Testis (tissue), 3 donors: ENCODE results near the gene CMPK2. TPM values are rescaled to one million over a fixed set of nuclear protein-coding genes. Genes with fewer than 3 reads are reported as not detected.
"Not testable (repeated sequence)": the region's sequence is repeated elsewhere in the genome, so short reads cannot be mapped to it uniquely, and the experiment has no call there.

Experiments
- DNase-seq: peaks from one replicate; pipeline ENCODE4 v3.0.0-alpha.2; 2019
- H3K27ac ChIP-seq, 2 donors: fragments of 200-600 bp; sonication (generic); one replicate each; pipeline ENCODE4 v1.5.1; 2019
- H3K27me3 ChIP-seq: fragments of 200-600 bp; sonication (generic); one replicate; pipeline ENCODE4 v1.5.1; 2019
- H3K36me3 ChIP-seq: fragments of 200-600 bp; sonication (generic); one replicate; pipeline ENCODE4 v1.5.1; 2017; ENCODE audit warnings: low read depth; ENCODE audit errors: missing control alignments
- H3K4me1 ChIP-seq: fragments of 200-600 bp; sonication (generic); one replicate; pipeline ENCODE4 v1.5.1; 2019
- H3K4me3 ChIP-seq, 2 donors: fragments of 200-600 bp; sonication (generic); one replicate each; pipeline ENCODE4 v1.5.1; 2017 to 2019
- H3K9me3 ChIP-seq: fragments of 200-600 bp; sonication (generic); one replicate; pipeline ENCODE4 v1.5.1; 2017
- POLR2A ChIP-seq: fragments of 450-650 bp; IDR thresholded peaks from one replicate; pipeline ENCODE4 v1.6.1; 2017; ENCODE audit warnings: antibody characterized with exemption, mild to moderate bottlenecking, moderate library complexity
- WGBS, 2 donors: methylation state at CpG; one replicate each; pipeline ENCODE4 v1.1.5; 2018; 5-methylcytosine and 5-hydroxymethylcytosine counted together
- intact Hi-C: fragments of 100-400 bp; cut with DNase I; formaldehyde crosslinking; loops from one replicate; pipeline ENCODE4 v1.15.1; 2023; ENCODE audit warnings: low total_unique reads
- polyA plus RNA-seq: library from polyadenylated mRNA; stranded (reverse); fragments of 350-450 nt; fragmentation: Illumina TruSeq; extraction: RNeasy Lipid Tissue Mini Kit (QIAGEN cat#74804); gene quantifications from one replicate; pipeline ENCODE4 v1.2.3, GENCODE V29; 2014; ENCODE audit warnings: low read depth, low replicate concordance; ENCODE audit not compliant: insufficient read depth
- total RNA-seq, 2 donors: library from RNA; depleted of rRNA; stranded (reverse); fragments of >200 nt; gene quantifications; one replicate each; pipeline ENCODE4 v1.2.3, GENCODE V29; 2016
- TF ChIP-seq, protein P1 (sequence below), 3 experiments: fragments of 450-650 bp in 2 of 3; fragments of 200-600 bp in 1 of 3; sonication (generic) in 1 of 3; IDR thresholded peaks; one replicate each; pipeline ENCODE4 v1.5.1; 2016 to 2019; ENCODE audit warnings: antibody characterized with exemption in 3 of 3, mild to moderate bottlenecking in 2 of 3, moderate library complexity in 1 of 3

CMPK2 gene
- total and polyA plus RNA-seq, 3 donors from 2014 or later, result 11.1 to 16.1 (median 15.4) TPM

DNA sequence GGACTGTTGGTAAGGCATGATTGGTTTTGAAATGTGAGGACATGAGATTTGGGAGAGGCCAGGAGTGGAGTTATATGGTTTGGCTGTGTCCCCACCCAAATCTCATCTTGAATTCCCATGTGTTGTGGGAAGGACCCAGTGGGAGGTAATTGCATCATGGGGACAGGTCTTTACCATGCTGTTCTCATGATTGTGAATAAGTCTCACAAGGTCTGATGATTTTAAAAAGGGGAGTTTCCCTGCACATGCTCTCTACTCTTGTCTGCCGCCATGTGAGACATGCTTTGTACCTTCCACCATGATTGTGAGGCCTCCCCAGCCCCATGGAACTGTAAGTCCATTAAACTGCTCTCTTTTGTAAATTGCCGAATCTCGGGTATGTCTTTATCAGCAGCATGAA, 5.4 kb downstream of the CMPK2 start:
- Histone ChIP-seq H3K36me3 (no peaks in the 10 kb centered on the region), H3K27ac (no peak overlapping the region), H3K27me3 (no peaks in the 10 kb centered on the region), H3K4me1 (no peaks in the 10 kb centered on the region), H3K9me3 (no peaks in the 10 kb centered on the region), H3K4me3 (no peak overlapping the region)
- WGBS, 2 donors, result 97 to 99% methylated on average over 3 of the region's 3 CpGs
- intact Hi-C loops, result no loop called here
- TF ChIP-seq, protein P1, sequence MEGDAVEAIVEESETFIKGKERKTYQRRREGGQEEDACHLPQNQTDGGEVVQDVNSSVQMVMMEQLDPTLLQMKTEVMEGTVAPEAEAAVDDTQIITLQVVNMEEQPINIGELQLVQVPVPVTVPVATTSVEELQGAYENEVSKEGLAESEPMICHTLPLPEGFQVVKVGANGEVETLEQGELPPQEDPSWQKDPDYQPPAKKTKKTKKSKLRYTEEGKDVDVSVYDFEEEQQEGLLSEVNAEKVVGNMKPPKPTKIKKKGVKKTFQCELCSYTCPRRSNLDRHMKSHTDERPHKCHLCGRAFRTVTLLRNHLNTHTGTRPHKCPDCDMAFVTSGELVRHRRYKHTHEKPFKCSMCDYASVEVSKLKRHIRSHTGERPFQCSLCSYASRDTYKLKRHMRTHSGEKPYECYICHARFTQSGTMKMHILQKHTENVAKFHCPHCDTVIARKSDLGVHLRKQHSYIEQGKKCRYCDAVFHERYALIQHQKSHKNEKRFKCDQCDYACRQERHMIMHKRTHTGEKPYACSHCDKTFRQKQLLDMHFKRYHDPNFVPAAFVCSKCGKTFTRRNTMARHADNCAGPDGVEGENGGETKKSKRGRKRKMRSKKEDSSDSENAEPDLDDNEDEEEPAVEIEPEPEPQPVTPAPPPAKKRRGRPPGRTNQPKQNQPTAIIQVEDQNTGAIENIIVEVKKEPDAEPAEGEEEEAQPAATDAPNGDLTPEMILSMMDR (IDR thresholded peaks at IDR 0.05), result no peak
- no peak for TF ChIP-seq POLR2A
- no peak for DNase-seq

DNA sequence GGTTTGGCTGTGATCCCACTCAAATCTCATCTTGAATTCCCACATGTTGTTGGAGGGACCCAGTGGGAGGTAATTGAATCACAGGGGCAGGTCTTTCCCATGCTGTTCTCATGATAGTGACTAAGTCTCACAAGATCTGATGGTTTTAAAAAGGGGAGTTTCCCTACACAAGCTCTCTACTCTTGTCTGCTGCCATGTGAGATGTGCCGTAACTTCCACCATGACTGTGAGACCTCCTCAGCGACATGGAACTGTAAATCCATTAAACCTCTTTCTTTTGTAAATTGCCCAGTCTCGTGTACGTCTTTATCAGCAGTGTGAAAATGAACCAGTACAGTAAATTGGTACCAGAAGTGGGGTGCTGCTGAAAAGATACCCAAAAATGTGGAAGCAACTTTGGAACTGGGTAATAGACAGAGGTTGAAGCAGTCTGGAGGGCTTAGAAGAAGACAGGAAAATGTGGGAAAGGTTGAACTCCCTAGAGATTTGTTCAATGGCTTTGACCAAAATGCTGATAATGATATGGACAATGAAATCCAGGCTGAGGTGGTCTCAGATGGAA, 7.2 kb downstream of the CMPK2 start:
- H3K4me3 ChIP-seq, DNase-seq, H3K27ac ChIP-seq, H3K36me3 ChIP-seq, H3K27me3 ChIP-seq, intact Hi-C loops, H3K4me1 ChIP-seq, H3K9me3 ChIP-seq: not testable (repeated sequence)
- WGBS, 2 donors, result 94 to 98% methylated on average over 4 of the region's 4 CpGs

DNA sequence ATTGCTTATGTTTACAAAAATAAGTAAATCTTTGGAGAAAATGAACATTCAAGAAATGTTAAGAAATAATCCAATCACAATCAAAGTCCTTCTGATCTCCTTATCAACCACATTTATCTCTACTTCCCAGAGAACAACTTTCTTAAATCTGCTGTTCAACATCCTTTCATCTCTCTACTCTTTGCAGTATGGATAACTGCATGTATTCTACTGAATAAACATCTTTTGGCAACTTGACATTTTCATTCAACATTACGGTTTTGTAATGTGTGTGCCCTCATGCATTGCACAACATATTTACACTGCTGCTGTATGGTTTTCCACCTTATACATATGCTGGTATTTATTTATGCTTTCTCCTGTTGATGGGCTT, 9.2 kb downstream of the CMPK2 start:
- no peak for TF ChIP-seq POLR2A
- TF ChIP-seq, protein P1 (IDR thresholded peaks at IDR 0.05), result no peak
- no peak overlapping the region for H3K4me3 ChIP-seq
- H3K4me1 ChIP-seq, result no peaks in the 10 kb centered on the region
- WGBS, 2 donors, result 76 to 82% methylated on average over 1 of the region's 1 CpG
- no peak overlapping the region for H3K27ac ChIP-seq
- no peak for DNase-seq
- H3K9me3 ChIP-seq, result no peaks in the 10 kb centered on the region
- no peaks in the 10 kb centered on the region for H3K36me3 ChIP-seq
- H3K27me3 ChIP-seq, result no peaks in the 10 kb centered on the region
- intact Hi-C loops, result no loop called here

DNA sequence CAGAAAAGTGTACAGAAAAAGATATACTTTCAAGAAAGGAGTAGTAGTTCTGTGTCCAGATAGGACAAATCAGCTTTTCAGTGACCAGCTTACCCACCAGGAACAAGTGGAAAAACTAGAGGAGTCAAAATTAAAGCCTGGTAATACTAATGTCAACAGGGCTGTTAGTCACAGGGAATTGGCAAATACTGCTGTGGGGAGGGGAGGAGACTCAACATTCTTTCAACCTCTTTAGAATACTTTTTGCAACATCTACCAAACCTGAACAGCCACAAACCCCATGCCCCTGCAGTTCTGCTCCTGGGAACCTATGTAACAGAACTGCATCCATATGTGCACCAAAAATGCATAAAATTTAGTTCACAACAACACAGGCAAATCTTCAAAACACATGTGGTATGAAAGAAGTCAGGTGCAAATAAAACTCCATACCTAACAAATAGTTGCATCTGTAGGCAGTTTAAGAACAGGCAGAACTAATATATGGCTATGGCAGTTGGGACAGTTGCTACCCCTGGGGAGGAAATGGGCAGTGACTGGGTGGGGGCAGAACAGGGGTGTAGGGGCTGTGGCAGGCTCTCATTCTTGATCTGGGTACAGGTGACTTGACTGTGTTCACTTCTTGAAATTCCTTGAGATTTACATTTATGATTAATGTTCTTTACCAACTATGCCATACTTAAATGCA, 9.7 kb downstream of the CMPK2 start:
- Histone ChIP-seq H3K36me3 (no peaks in the 10 kb centered on the region), H3K27me3 (no peaks in the 10 kb centered on the region), H3K4me3 (no peak overlapping the region), H3K27ac (no peak overlapping the region), H3K4me1 (no peaks in the 10 kb centered on the region), H3K9me3 (no peaks in the 10 kb centered on the region)
- intact Hi-C loops, result no loop called here
- TF ChIP-seq, protein P1 (IDR thresholded peaks at IDR 0.05), result no peak
- TF ChIP-seq POLR2A, result no peak
- DNase-seq, result no peak

DNA sequence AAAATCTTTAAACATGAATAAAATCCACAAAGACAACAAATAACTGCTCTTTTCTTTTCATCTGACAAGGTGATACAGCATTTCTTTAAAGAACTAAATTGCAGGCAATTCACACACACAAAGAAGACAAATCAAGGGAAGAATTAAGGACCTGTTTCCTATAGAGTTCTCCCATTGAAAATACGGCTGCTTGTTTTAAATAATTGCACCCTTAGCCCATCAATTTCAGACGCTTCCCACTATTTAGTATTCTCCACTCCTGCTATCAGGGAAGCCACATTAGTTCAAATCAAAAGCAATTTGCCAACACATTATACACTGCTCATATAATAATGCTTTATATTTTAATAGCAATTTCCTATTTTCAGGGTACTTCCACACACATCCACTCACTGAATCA, 11.3 kb downstream of the CMPK2 start:
- DNase-seq, result no peak
- H3K27ac ChIP-seq, result no peak overlapping the region
- WGBS, 2 donors, result 61 to 85% methylated on average over 2 of the region's 2 CpGs
- no peaks in the 10 kb centered on the region for H3K36me3 ChIP-seq
- H3K4me3 ChIP-seq, result no peak overlapping the region
- no peaks in the 10 kb centered on the region for H3K4me1 ChIP-seq
- no peaks in the 10 kb centered on the region for H3K27me3 ChIP-seq
- H3K9me3 ChIP-seq, result no peaks in the 10 kb centered on the region
- TF ChIP-seq, protein P1 (IDR thresholded peaks at IDR 0.05), result no peak
- TF ChIP-seq POLR2A, result no peak
- intact Hi-C loops, result no loop called here
